H9 (cell line): ENCODE data around the gene ERO1B. TPM values are rescaled to one million over a fixed set of nuclear protein-coding genes. Genes with fewer than 3 reads are reported as not detected.

ENCODE experiments used
- DNase-seq: peaks from one replicate; pipeline ENCODE4 v3.0.0-alpha.2; 2017
- H2AFZ ChIP-seq: one replicate; pipeline ENCODE4 v1.6.1; 2013; ENCODE audit warnings: mild to moderate bottlenecking, low read length, control low read depth, moderate library complexity
- H2AK5ac ChIP-seq: 2 replicates; pipeline ENCODE4 v1.6.1; 2013; ENCODE audit warnings: low read length, control low read depth, mixed read lengths; ENCODE audit not compliant: insufficient read length
- H2BK120ac ChIP-seq: one replicate; pipeline ENCODE4 v1.6.1; 2013; ENCODE audit warnings: low read depth, mild to moderate bottlenecking, low read length, control low read depth, inconsistent platforms; ENCODE audit not compliant: poor library complexity, severe bottlenecking
- H2BK12ac ChIP-seq: 2 replicates; pipeline ENCODE4 v1.6.1; 2013; ENCODE audit warnings: low read length, control low read depth, mixed read lengths, low read depth; ENCODE audit not compliant: insufficient read length
- H2BK15ac ChIP-seq: 2 replicates; pipeline ENCODE4 v1.6.1; 2013; ENCODE audit warnings: low read depth, low read length, control low read depth
- H2BK20ac ChIP-seq: one replicate; pipeline ENCODE4 v1.6.1; 2013; ENCODE audit warnings: low read depth, mild to moderate bottlenecking, low read length, control low read depth, inconsistent platforms; ENCODE audit not compliant: poor library complexity, severe bottlenecking
- H2BK5ac ChIP-seq: 2 replicates; pipeline ENCODE4 v1.6.1; 2013; ENCODE audit warnings: low read length, control low read depth, mixed read lengths; ENCODE audit not compliant: insufficient read length
- H3K14ac ChIP-seq: 2 replicates; pipeline ENCODE4 v1.6.1; 2013; ENCODE audit warnings: low read length, control low read depth; ENCODE audit not compliant: insufficient read depth
- H3K18ac ChIP-seq: 2 replicates; pipeline ENCODE4 v1.6.1; 2013; ENCODE audit warnings: low read depth, mild to moderate bottlenecking, mixed read lengths, low read length, control low read depth; ENCODE audit not compliant: insufficient read length
- H3K23ac ChIP-seq: 2 replicates; pipeline ENCODE4 v1.6.1; 2013; ENCODE audit warnings: low read length, control low read depth, mixed read lengths, low read depth; ENCODE audit not compliant: insufficient read length
- H3K23me2 ChIP-seq: 2 replicates; pipeline ENCODE4 v1.6.1; 2013; ENCODE audit warnings: low read depth, mild to moderate bottlenecking, mixed read lengths, low read length, control low read depth; ENCODE audit not compliant: insufficient read length, poor library complexity, severe bottlenecking
- H3K27ac ChIP-seq: 2 replicates; pipeline ENCODE4 v1.5.1; 2013; ENCODE audit warnings: low read length, control low read depth, mixed read lengths, low read depth; ENCODE audit not compliant: insufficient read length
- H3K27me3 ChIP-seq: 2 replicates; pipeline ENCODE4 v1.6.1; 2013; ENCODE audit warnings: low read length, control low read depth, inconsistent platforms; ENCODE audit not compliant: insufficient read depth
- H3K4ac ChIP-seq: 2 replicates; pipeline ENCODE4 v1.6.1; 2013; ENCODE audit warnings: low read depth, mild to moderate bottlenecking, control low read depth, inconsistent platforms, low read length, moderate library complexity
- H3K4me1 ChIP-seq: 2 replicates; pipeline ENCODE4 v1.6.1; 2013; ENCODE audit warnings: low read length, control low read depth, inconsistent platforms; ENCODE audit not compliant: insufficient read depth
- H3K4me2 ChIP-seq: 2 replicates; pipeline ENCODE4 v1.6.1; 2013; ENCODE audit warnings: low read length, control low read depth, mixed read lengths; ENCODE audit not compliant: insufficient read length, insufficient read depth
- H3K56ac ChIP-seq: 2 replicates; pipeline ENCODE4 v1.6.1; 2013; ENCODE audit warnings: low read depth, mild to moderate bottlenecking, mixed read lengths, low read length, control low read depth; ENCODE audit not compliant: insufficient read length
- H3K79me1 ChIP-seq: 2 replicates; pipeline ENCODE4 v1.6.1; 2013; ENCODE audit warnings: low read depth, mild to moderate bottlenecking, moderate library complexity, low read length, control low read depth, inconsistent platforms; ENCODE audit not compliant: insufficient read depth, poor library complexity, severe bottlenecking
- H3K79me2 ChIP-seq: 2 replicates; pipeline ENCODE4 v1.6.1; 2013; ENCODE audit warnings: low read length, control low read depth, inconsistent platforms; ENCODE audit not compliant: insufficient read depth
- H3K9ac ChIP-seq: 2 replicates; pipeline ENCODE4 v1.6.1; 2013; ENCODE audit warnings: low read length, control low read depth, mixed read lengths; ENCODE audit not compliant: insufficient read length; ENCODE audit errors: extremely low read depth
- H3K9me3 ChIP-seq: one replicate; pipeline ENCODE4 v1.6.1; 2013; ENCODE audit warnings: low read depth, low read length, inconsistent platforms; ENCODE audit not compliant: control insufficient read depth
- H3T11ph ChIP-seq: one replicate; pipeline ENCODE4 v1.6.1; 2013; ENCODE audit warnings: mild to moderate bottlenecking, low read length, control low read depth, inconsistent platforms
- H4K20me1 ChIP-seq: one replicate; pipeline ENCODE4 v1.6.1; 2013; ENCODE audit not compliant: control insufficient read depth, insufficient read length, insufficient read depth
- H4K5ac ChIP-seq: 2 replicates; pipeline ENCODE4 v1.6.1; 2013; ENCODE audit warnings: low read depth, mild to moderate bottlenecking, mixed read lengths, low read length, control low read depth; ENCODE audit not compliant: insufficient read length
- H4K8ac ChIP-seq: replicated peaks from 2 replicates; pipeline ENCODE4 v1.6.1; 2013; ENCODE audit warnings: low read length, control low read depth, mixed read lengths, low read depth; ENCODE audit not compliant: insufficient read length
- H4K91ac ChIP-seq: 2 replicates; pipeline ENCODE4 v1.6.1; 2013; ENCODE audit warnings: low read depth, mild to moderate bottlenecking, moderate library complexity, mixed read lengths, low read length, control low read depth; ENCODE audit not compliant: insufficient read length
- H3K27ac Mint-ChIP-seq, 3 experiments: 2 replicates in 2 of 3; 3 replicates in 1 of 3; pipeline ENCODE4 v1.8.0; 2020 to 2021; ENCODE audit warnings: mixed read lengths in 3 of 3, mild to moderate bottlenecking in 1 of 3, moderate library complexity in 1 of 3
- H3K27me3 Mint-ChIP-seq: 2 replicates; pipeline ENCODE4 v1.8.0; 2021; ENCODE audit warnings: low read depth, mild to moderate bottlenecking, moderate library complexity, mixed read lengths
- H3K36me3 Mint-ChIP-seq, 3 experiments: 2 replicates in 2 of 3; 3 replicates in 1 of 3; pipeline ENCODE4 v1.8.0; 2020 to 2021; ENCODE audit warnings: low read depth in 3 of 3, mixed read lengths in 3 of 3; ENCODE audit not compliant: insufficient read depth in 1 of 3
- H3K4me1 Mint-ChIP-seq, 2 experiments: 2 replicates each; pipeline ENCODE4 v1.8.0; 2020; ENCODE audit warnings: mixed read lengths in 2 of 2
- H3K4me3 Mint-ChIP-seq, 2 experiments: 2 replicates in 1 of 2; 3 replicates in 1 of 2; pipeline ENCODE4 v1.8.0; 2020 to 2021; ENCODE audit warnings: mild to moderate bottlenecking in 2 of 2, mixed read lengths in 2 of 2, moderate library complexity in 1 of 2
- H3K9me3 Mint-ChIP-seq, 2 experiments: 2 replicates in 1 of 2; 3 replicates in 1 of 2; pipeline ENCODE4 v1.8.0; 2020; ENCODE audit warnings: mild to moderate bottlenecking in 2 of 2, mixed read lengths in 2 of 2, moderate library complexity in 1 of 2
- CTCF ChIP-seq: fragments of 200-600 bp; sonication (generic); conservative IDR thresholded peaks from 3 replicates; pipeline ENCODE4 v1.8.0; 2021; ENCODE audit warnings: antibody characterized with exemption, mild to moderate bottlenecking
- total RNA-seq: library from RNA; stranded (reverse); gene quantifications from 2 replicates; pipeline ENCODE4 v1.2.1, GENCODE V29; 2021

ERO1B gene
- total RNA-seq, 1 experiment from 2014 or later = 1.5 TPM

- no peak overlapping the region for H3K4me3 Mint-ChIP-seq
- H3K4me1 ChIP-seq = no peaks in the 10 kb centered on the region
- no peak overlapping the region for H3K18ac ChIP-seq
- H3K23me2 ChIP-seq = no peaks in the 10 kb centered on the region
- no peak overlapping the region for H2BK120ac ChIP-seq
- H4K8ac ChIP-seq = no peak overlapping the region
- H3K23ac ChIP-seq = no peak overlapping the region
- H3K14ac ChIP-seq = no peak overlapping the region
- H3K4me1 Mint-ChIP-seq = peaks cover 0 to 3% of the 10 kb centered on the region in 2 experiments; a peak in 1 of 4 replicates
- H4K91ac ChIP-seq = no peak overlapping the region
- no peak for DNase-seq
- H3K9me3 ChIP-seq = no peaks in the 10 kb centered on the region
- H3K27me3 Mint-ChIP-seq = no peaks in the 10 kb centered on the region
- no peak overlapping the region for H3K9ac ChIP-seq
- no peak for TF ChIP-seq CTCF
- H3K27ac Mint-ChIP-seq = no peak overlapping the region
- no peaks in the 10 kb centered on the region for H3K79me2 ChIP-seq
- H2AFZ ChIP-seq = no peak overlapping the region
- no peak overlapping the region for H4K5ac ChIP-seq
- H3K9me3 Mint-ChIP-seq = no peaks in the 10 kb centered on the region
- no peak overlapping the region for H3K27ac ChIP-seq
- H2BK5ac ChIP-seq = no peak overlapping the region
- H2AK5ac ChIP-seq = no peak overlapping the region
- no peak overlapping the region for H2BK20ac ChIP-seq
- 0 out of 7 replicates have a peak, but pooled peaks cover 0 to 3% (median 0%) of the 10 kb centered on the region in 3 experiments for H3K36me3 Mint-ChIP-seq
- H3T11ph ChIP-seq = no peak overlapping the region
- H3K79me1 ChIP-seq = no peaks in the 10 kb centered on the region
- H2BK15ac ChIP-seq = no peak overlapping the region
- no peaks in the 10 kb centered on the region for H3K27me3 ChIP-seq
- no peak overlapping the region for H3K56ac ChIP-seq
- no peaks in the 10 kb centered on the region for H4K20me1 ChIP-seq
- no peak overlapping the region for H3K4ac ChIP-seq
- no peak overlapping the region for H3K4me2 ChIP-seq
- no peak overlapping the region for H2BK12ac ChIP-seq
These were observed 12.3 kb downstream of the ERO1B start for GRCh38 chr1:236269439-236269838.
